Embryonic facial prominence (tissue), 1 donor: Measurements from ENCODE around the gene OTOS.

Source experiments
- DNase-seq: peaks from one replicate; pipeline ENCODE4 v3.0.0-alpha.2; 2016; ENCODE audit errors: extremely low spot score

OTOS gene

GRCh38 chr2:240167588-240167880 lies 27.1 kb upstream of the OTOS start:
- DNase-seq, result no peak

GRCh38 chr2:240166761-240167587 lies 26.5 kb upstream of the OTOS start:
- DNase-seq, result no peak

- no peak for DNase-seq
Measured at GRCh38 chr2:240166191-240166590, 25.7 kb upstream of the OTOS start.

- DNase-seq, result no peak
Measured at GRCh38 chr2:240165661-240166060, 25.2 kb upstream of the OTOS start.

- DNase-seq, result no peak
Measured at GRCh38 chr2:240165034-240165433, 24.6 kb upstream of the OTOS start.

- DNase-seq, result no peak
Measured at GRCh38 chr2:240164586-240164985, 24.1 kb upstream of the OTOS start.

GRCh38 chr2:240163844-240164574 lies 23.6 kb upstream of the OTOS start:
- no peak for DNase-seq

- no peak for DNase-seq
Measured at GRCh38 chr2:240162939-240163714, 22.7 kb upstream of the OTOS start.

- no peak for DNase-seq
Measured at GRCh38 chr2:240162531-240162930, 22.1 kb upstream of the OTOS start.

- no peak for DNase-seq
Measured at GRCh38 chr2:240162032-240162431, 21.6 kb upstream of the OTOS start.

- DNase-seq, result no peak
Measured at GRCh38 chr2:240161087-240161750, 20.8 kb upstream of the OTOS start.

GRCh38 chr2:240160291-240161086 lies 20.0 kb upstream of the OTOS start:
- DNase-seq, result no peak

GRCh38 chr2:240159251-240159839 lies 18.9 kb upstream of the OTOS start:
- no peak for DNase-seq

GRCh38 chr2:240157147-240157470 lies 16.7 kb upstream of the OTOS start:
- DNase-seq, result no peak

- DNase-seq, result no peak
Measured at GRCh38 chr2:240156435-240157146, 16.1 kb upstream of the OTOS start.

- DNase-seq, result no peak
Measured at GRCh38 chr2:240155745-240156390, 15.4 kb upstream of the OTOS start.

- DNase-seq, result no peak
Measured at GRCh38 chr2:240155048-240155744, 14.7 kb upstream of the OTOS start.

GRCh38 chr2:240154606-240155005 lies 14.1 kb upstream of the OTOS start:
- DNase-seq, result no peak

GRCh38 chr2:240153418-240153817 lies 13.0 kb upstream of the OTOS start:
- no peak for DNase-seq
